ENCODE results near the gene CHCHD4.

DNA sequence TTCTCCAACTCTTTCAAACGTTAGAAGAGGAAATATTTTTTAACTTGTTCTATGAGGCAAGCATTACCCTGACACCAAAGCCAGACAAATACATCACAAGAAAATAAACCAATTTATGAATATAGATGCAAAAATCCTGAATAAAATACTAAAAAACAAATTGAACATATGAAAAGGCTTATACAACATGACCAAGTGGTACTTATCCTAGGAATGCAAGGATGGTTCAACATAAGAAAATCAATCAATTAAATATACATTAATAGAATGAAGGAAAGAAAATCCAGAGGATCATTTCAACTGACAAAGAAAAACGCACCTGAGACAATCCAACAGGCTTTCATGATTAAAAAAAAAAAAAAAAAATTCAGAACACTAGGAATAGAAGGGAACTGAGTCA lies 36.6 kb upstream of the CHCHD4 start:
- TF ChIP-seq CTCF (IDR thresholded peaks at IDR 0.05 in 2 of 3, conservative IDR thresholded peaks at IDR 0.05 in 1 of 3; ENCODE audit: control insufficient read depth in 2 of 3, extremely low read depth in 1 of 3, insufficient read depth in 1 of 3, low read depth in 3 of 3, low read length in 3 of 3) (no peak), EZH2 (IDR thresholded peaks at IDR 0.05; ENCODE audit: borderline replicate concordance, control insufficient read depth, low read depth, low read length) (no peak), POLR2AphosphoS5 (IDR thresholded peaks at IDR 0.05; ENCODE audit: low read length) (no peak), ESRRA (IDR thresholded peaks at IDR 0.05; ENCODE audit: low read length) (no peak)

Measured in GM12878 (cell line).